H1 (cell line): ENCODE data around the gene SFRP5. TPM values are rescaled to one million over a fixed set of nuclear protein-coding genes. Genes with fewer than 3 reads are reported as not detected.

Experiments
- CTCF ChIA-PET: fragments of 300-600 bp; sonication (Branson Sonifier 250); formaldehyde crosslinking; loops from one replicate; lab custom pipeline; 2021; ENCODE audit not compliant: partially characterized antibody; lab: Charles Lee
- POLR2A ChIA-PET: fragments of 300-600 bp; sonication (Branson Sonifier 250); formaldehyde crosslinking; loops from one replicate; lab custom pipeline; 2021; ENCODE audit warnings: inconsistent platforms; ENCODE audit not compliant: partially characterized antibody; lab: Charles Lee
- DNase-seq, 2 experiments: peaks; one replicate each; pipeline versions ENCODE4 v3.0.0 to v3.0.0-alpha.2; 2010 to 2022; ENCODE audit warnings: low spot score in 2 of 2, low read depth in 1 of 2, mixed read lengths in 1 of 2
- FAIRE-seq: peaks from 2 replicates; lab custom pipeline; 2011; peaks lifted over from hg19 to GRCh38; lab: Jason Lieb, UNC
- H2AFZ ChIP-seq: 2 replicates; pipeline ENCODE4 v1.8.1; 2012; ENCODE audit warnings: low read length, inconsistent platforms
- H2AK5ac ChIP-seq: 2 replicates; pipeline ENCODE4 v1.6.1; 2013; ENCODE audit warnings: low read depth, low read length
- H2BK120ac ChIP-seq: replicated peaks from 2 replicates; pipeline ENCODE3; 2013; ENCODE audit warnings: low read depth, low read length, inconsistent platforms
- H2BK12ac ChIP-seq: 2 replicates; pipeline ENCODE4 v1.6.1; 2013; ENCODE audit warnings: low read depth, low read length
- H2BK15ac ChIP-seq: 2 replicates; pipeline ENCODE4 v1.6.1; 2013; ENCODE audit warnings: low read length
- H2BK20ac ChIP-seq: 2 replicates; pipeline ENCODE4 v1.6.1; 2013; ENCODE audit warnings: low read length
- H2BK5ac ChIP-seq: 2 replicates; pipeline ENCODE4 v1.6.1; 2013; ENCODE audit warnings: low read depth, low read length
- H3K14ac ChIP-seq: 2 replicates; pipeline ENCODE4 v1.6.1; 2013; ENCODE audit warnings: inconsistent platforms; ENCODE audit not compliant: insufficient read length
- H3K18ac ChIP-seq: 2 replicates; pipeline ENCODE4 v1.6.1; 2013; ENCODE audit warnings: low read length; ENCODE audit errors: extremely low read depth
- H3K23ac ChIP-seq: 2 replicates; pipeline ENCODE4 v1.6.1; 2013; ENCODE audit warnings: inconsistent platforms; ENCODE audit not compliant: insufficient read length
- H3K23me2 ChIP-seq: 2 replicates; pipeline ENCODE4 v1.6.1; 2013; ENCODE audit warnings: low read depth, low read length
- H3K27ac ChIP-seq: 2 replicates; pipeline ENCODE4 v1.6.1; 2011; ENCODE audit warnings: low read depth, low read length, inconsistent platforms
- H3K27me3 ChIP-seq, 4 experiments: replicated peaks in 1 of 4; 1 replicate in 1 of 4; 2 replicates in 3 of 4; pipeline versions ENCODE4 v1.6.1 to v1.8.1; 2011 to 2013; ENCODE audit warnings: low read length in 3 of 4, mild to moderate bottlenecking in 3 of 4, inconsistent platforms in 2 of 4, mixed read lengths in 2 of 4, moderate library complexity in 1 of 4; ENCODE audit not compliant: control insufficient read depth in 3 of 4, insufficient read depth in 3 of 4; ENCODE audit errors: extremely low read depth in 1 of 4
- H3K36me3 ChIP-seq, 4 experiments: 2 replicates each; pipeline versions ENCODE4 v1.6.1 to v1.8.1; 2011 to 2013; ENCODE audit warnings: mild to moderate bottlenecking in 4 of 4, low read length in 3 of 4, moderate library complexity in 2 of 4, control low read depth in 1 of 4, inconsistent platforms in 1 of 4; ENCODE audit not compliant: insufficient read depth in 4 of 4, control insufficient read depth in 2 of 4
- H3K4ac ChIP-seq: replicated peaks from 2 replicates; pipeline ENCODE3; 2013; ENCODE audit warnings: low read length, low read depth, mixed read lengths, inconsistent platforms; ENCODE audit not compliant: insufficient read length
- H3K4me1 ChIP-seq, 4 experiments: replicated peaks in 1 of 4; 1 replicate in 1 of 4; 2 replicates in 3 of 4; pipeline versions ENCODE4 v1.6.1 to v1.8.1; 2011 to 2013; ENCODE audit warnings: low read length in 3 of 4, inconsistent platforms in 2 of 4, mixed read lengths in 1 of 4; ENCODE audit not compliant: insufficient read depth in 4 of 4, control insufficient read depth in 3 of 4
- H3K4me2 ChIP-seq, 2 experiments: 2 replicates each; pipeline versions ENCODE4 v1.6.1 to v1.8.1; 2011 to 2013; ENCODE audit warnings: low read depth in 2 of 2, low read length in 2 of 2, control low read depth in 1 of 2, inconsistent platforms in 1 of 2, mild to moderate bottlenecking in 1 of 2; ENCODE audit not compliant: insufficient read depth in 1 of 2
- H3K4me3 ChIP-seq, 4 experiments: fragments of 200-600, 300-600 bp in 1 of 4; sonication (generic), shearing (Covaris generic), sonication (Bioruptor Twin) in 1 of 4; 2 replicates each; pipeline versions ENCODE4 v1.5.1 to v1.8.1; 2011 to 2016; ENCODE audit warnings: low read length in 4 of 4, low read depth in 3 of 4, control low read depth in 2 of 4, inconsistent platforms in 2 of 4, mild to moderate bottlenecking in 2 of 4, mixed read lengths in 1 of 4, moderate library complexity in 1 of 4; ENCODE audit not compliant: insufficient read depth in 2 of 4; ENCODE audit errors: extremely low read depth in 1 of 4
- H3K56ac ChIP-seq: replicated peaks from 2 replicates; pipeline ENCODE3; 2013; ENCODE audit warnings: low read depth, mild to moderate bottlenecking, mixed read lengths, low read length, inconsistent platforms; ENCODE audit not compliant: insufficient read length
- H3K79me1 ChIP-seq: 2 replicates; pipeline ENCODE4 v1.6.1; 2013; ENCODE audit warnings: low read depth, low read length, control low read depth
- H3K79me2 ChIP-seq, 2 experiments: 2 replicates each; pipeline versions ENCODE4 v1.6.1 to v1.8.1; 2012 to 2013; ENCODE audit warnings: low read length in 2 of 2, mild to moderate bottlenecking in 2 of 2, inconsistent platforms in 1 of 2; ENCODE audit not compliant: insufficient read depth in 2 of 2, control insufficient read depth in 1 of 2
- H3K9ac ChIP-seq, 4 experiments: replicated peaks in 1 of 4; 1 replicate in 1 of 4; 2 replicates in 3 of 4; pipeline versions ENCODE4 v1.6.1 to v1.8.1; 2011 to 2013; ENCODE audit warnings: low read depth in 3 of 4, low read length in 3 of 4, control low read depth in 2 of 4, mild to moderate bottlenecking in 2 of 4, moderate library complexity in 2 of 4, inconsistent platforms in 1 of 4; ENCODE audit errors: extremely low read depth in 1 of 4
- H3K9me3 ChIP-seq, 2 experiments: 2 replicates each; pipeline versions ENCODE4 v1.6.1 to v1.8.1; 2012 to 2013; ENCODE audit warnings: mild to moderate bottlenecking in 2 of 2, moderate library complexity in 2 of 2, control low read depth in 1 of 2, inconsistent platforms in 1 of 2, low read depth in 1 of 2, low read length in 1 of 2, mixed read lengths in 1 of 2; ENCODE audit not compliant: insufficient read depth in 2 of 2
- H4K20me1 ChIP-seq, 2 experiments: replicated peaks in 1 of 2; 2 replicates each; pipeline versions ENCODE3 to v1.8.1; 2011 to 2013; ENCODE audit warnings: inconsistent platforms in 2 of 2, low read length in 2 of 2, mild to moderate bottlenecking in 1 of 2; ENCODE audit not compliant: insufficient read depth in 2 of 2, control insufficient read depth in 1 of 2
- H4K5ac ChIP-seq: 2 replicates; pipeline ENCODE4 v1.6.1; 2013; ENCODE audit warnings: low read length, low read depth, mixed read lengths, inconsistent platforms; ENCODE audit not compliant: insufficient read length
- H4K8ac ChIP-seq: 2 replicates; pipeline ENCODE4 v1.8.0; 2013; ENCODE audit warnings: mild to moderate bottlenecking, moderate library complexity, low read length, inconsistent platforms; ENCODE audit not compliant: insufficient read depth; ENCODE audit errors: extremely low read depth
- H4K91ac ChIP-seq: replicated peaks from 2 replicates; pipeline ENCODE3; 2013; ENCODE audit warnings: low read length, mixed read lengths, inconsistent platforms; ENCODE audit not compliant: insufficient read length
- ASH2L ChIP-seq: fragments of 200-600, 300-600 bp; sonication (generic); IDR thresholded peaks from one replicate; pipeline ENCODE4 v1.7.1; 2017; ENCODE audit warnings: low read length
- EGR1 ChIP-seq: IDR thresholded peaks from 2 replicates; pipeline ENCODE4 v1.6.1; 2011; ENCODE audit warnings: low read depth, low read length, borderline replicate concordance
- GTF2F1 ChIP-seq: IDR thresholded peaks from 2 replicates; pipeline ENCODE4 v1.6.1; 2012; ENCODE audit warnings: low read depth, low read length, improper control_type of control experiment, borderline replicate concordance
- WGBS, 2 experiments: shearing (Covaris generic) in 1 of 2; methylation state at CpG; one replicate each; pipeline versions ENCODE4 v1.1.6 to v1.1.7; 2013 to 2015; ENCODE audit warnings: low lambda C conversion rate in 2 of 2, mixed read lengths in 2 of 2, inconsistent platforms in 1 of 2, low coverage in 1 of 2, missing lambda C conversion rate in 1 of 2; ENCODE audit not compliant: insufficient replicate concordance in 2 of 2, insufficient coverage in 1 of 2, insufficient read length in 1 of 2; ENCODE audit errors: extremely low coverage in 1 of 2, missing lambda C conversion rate in 1 of 2; 5-methylcytosine and 5-hydroxymethylcytosine counted together
- polyA plus RNA-seq, 7 experiments: library from polyadenylated mRNA; depleted of rRNA in 3 of 7; stranded (reverse) in 5 of 7; unstranded in 2 of 7; fragments of >200 nt in 5 of 7; fragments of 200-250 nt in 2 of 7; gene quantifications; 1 replicate in 5 of 7; 2 replicates in 1 of 7; 4 replicates in 1 of 7; pipeline versions ENCODE4 v1.2.1 to v1.2.3, GENCODE V29; 2011 to 2013; ENCODE audit warnings: missing spikeins in 2 of 7, mixed read lengths in 2 of 7
- total RNA-seq: library from RNA; stranded (reverse); fragmentation: NEBNext Ultra II Directional; extraction: Animal tissue kit (Norgen Biotek cat#: 25700); gene quantifications from 2 replicates; pipeline ENCODE4 v1.2.1, GENCODE V29; 2021

Gene SFRP5
- total and polyA plus RNA-seq, 2 of the 8 experiments (the other 6 are each of a cell fraction or from before 2014, with no cell fraction given): 3.9 to 5.9 TPM

DNA sequence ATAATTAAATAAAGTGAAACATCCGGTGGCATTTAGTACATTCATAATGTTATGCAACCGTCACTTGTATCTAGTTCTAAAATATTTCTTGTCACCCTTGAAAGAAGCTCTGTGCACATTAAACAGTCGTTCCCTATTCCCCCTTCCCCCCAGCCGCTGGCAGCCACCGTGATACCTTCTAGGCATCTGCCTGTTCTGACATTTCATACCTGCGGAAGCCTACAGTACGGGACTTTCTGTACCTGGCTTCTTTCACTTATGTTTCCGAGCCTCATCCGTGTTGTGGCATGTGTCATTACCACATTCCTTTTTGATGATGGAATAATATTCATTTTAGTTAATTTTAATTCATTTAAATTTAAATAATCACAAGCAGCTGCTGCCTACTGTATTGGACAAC lies 13.9 kb upstream of the SFRP5 start:
- Histone ChIP-seq H2BK20ac (no peak overlapping the region), H3K4me3 (no peak overlapping the region), H4K8ac (no peak overlapping the region), H3K56ac (no peak overlapping the region), H3K23me2 (no peaks in the 10 kb centered on the region), H3K23ac (no peak overlapping the region), H2BK15ac (no peak overlapping the region), H2BK120ac (no peak overlapping the region), H2BK5ac (no peak overlapping the region), H3K27me3 (no peaks in the 10 kb centered on the region), H3K4me2 (no peak overlapping the region), H3K79me2 (no peaks in the 10 kb centered on the region), H2AFZ (no peak overlapping the region), H3K9ac (no peak overlapping the region), H4K5ac (no peak overlapping the region), H3K18ac (no peak overlapping the region), H3K79me1 (no peaks in the 10 kb centered on the region), H3K9me3 (no peaks in the 10 kb centered on the region), H3K36me3 (no peaks in the 10 kb centered on the region), H3K14ac (no peak overlapping the region), H2BK12ac (no peak overlapping the region), H3K4ac (no peak overlapping the region), H2AK5ac (no peak overlapping the region), H3K4me1 (peaks cover 0 to 13% (median 5%) of the 10 kb centered on the region in 4 experiments; a peak in 6 of 7 replicates), H4K20me1 (no peaks in the 10 kb centered on the region), H3K27ac (no peak overlapping the region), H4K91ac (no peak overlapping the region)
- DNase-seq: no peak
- FAIRE-seq: no peak
- POLR2A ChIA-PET: no interaction called here
- CTCF ChIA-PET: interaction anchor here (0.8 to 1.4 kb wide), 5 partner anchors 40 to 385 kb away, joined by 3 to 4 read pairs (median 3); no protein-coding TSS in a partner anchor
- TF ChIP-seq GTF2F1 (no peak), EGR1 (no peak), ASH2L (no peak)
- 91% methylated on average over 9 of the region's 9 CpGs; no CpG with 5 or more reads in 1 of the 2 experiments for WGBS, 2 experiments
